ENCODE measurements around the gene ZCCHC10.

The ZCCHC10 gene

GRCh38 chr5:133025804-133026663 lies at the start of gene ZCCHC10:
Gene ZCCHC10 (minus strand): TSS chr5:133026549. CDS start chr5:133026537, 12 bp downstream.
- peak; percentile 32 to 93 (median 84) for DNase-seq

- no peak for DNase-seq
Measured at GRCh38 chr5:133075572-133076536, 49.5 kb upstream of the ZCCHC10 start.

GRCh38 chr5:133072021-133072420 lies 45.7 kb upstream of the ZCCHC10 start:
- no peak for DNase-seq

GRCh38 chr5:133066045-133066444 lies 39.7 kb upstream of the ZCCHC10 start:
- DNase-seq = no peak

GRCh38 chr5:133065471-133065870 lies 39.1 kb upstream of the ZCCHC10 start:
- no peak for DNase-seq

- no peak for DNase-seq
Measured at GRCh38 chr5:133063965-133064364, 37.6 kb upstream of the ZCCHC10 start.

GRCh38 chr5:133062276-133062675 lies 35.9 kb upstream of the ZCCHC10 start:
- DNase-seq = no peak

GRCh38 chr5:133059621-133060020 lies 33.3 kb upstream of the ZCCHC10 start:
- DNase-seq = no peak

GRCh38 chr5:133056891-133057290 lies 30.5 kb upstream of the ZCCHC10 start:
- DNase-seq = no peak

- DNase-seq = no peak
Measured at GRCh38 chr5:133054697-133055471, 28.5 kb upstream of the ZCCHC10 start.

GRCh38 chr5:133053448-133053847 lies 27.1 kb upstream of the ZCCHC10 start:
- peak in 1 of 56 donors; percentile 5 for DNase-seq

GRCh38 chr5:133052317-133053175 lies 26.2 kb upstream of the ZCCHC10 start:
- DNase-seq = peak in 34 of 56 donors; percentile 7 to 74 (median 36)

GRCh38 chr5:133051542-133052316 lies 25.4 kb upstream of the ZCCHC10 start, which contains the start of gene HSPA4:
Gene HSPA4 (plus strand): TSS chr5:133052013. CDS start chr5:133052251, 238 bp downstream.
- DNase-seq = peak; percentile 60 to 99 (median 95)

- no peak for DNase-seq
Measured at GRCh38 chr5:133051061-133051541, 24.8 kb upstream of the ZCCHC10 start.

- DNase-seq = no peak
Measured at GRCh38 chr5:133050521-133050920, 24.2 kb upstream of the ZCCHC10 start.

GRCh38 chr5:133049726-133050048 lies 23.3 kb upstream of the ZCCHC10 start:
- DNase-seq = no peak

- no peak for DNase-seq
Measured at GRCh38 chr5:133048993-133049725, 22.8 kb upstream of the ZCCHC10 start.

GRCh38 chr5:133047404-133047803 lies 21.1 kb upstream of the ZCCHC10 start:
- DNase-seq = no peak
